HG03103 (cell line): ENCODE measurements around the gene PPP3CA.
"Not testable (repeated sequence)": the region's sequence is repeated elsewhere in the genome, so short reads cannot be mapped to it uniquely, and the experiment has no call there.

Experiments used
- ATAC-seq: cut with Tn5 transposase; IDR thresholded peaks from one replicate; pipeline ENCODE4 v1.9.1; 2021; ENCODE audit warnings: low read depth; ENCODE audit not compliant: unreplicated experiment

Gene PPP3CA

GRCh38 chr4:101155368-101155767 is 192.0 kb downstream of the PPP3CA start:
- ATAC-seq = no peak

- no peak for ATAC-seq
These were observed 193.7 kb downstream of the PPP3CA start for GRCh38 chr4:101153653-101154052.

- no peak for ATAC-seq
These were observed 194.8 kb downstream of the PPP3CA start for GRCh38 chr4:101152521-101152920.

GRCh38 chr4:101148551-101148950 is 198.8 kb downstream of the PPP3CA start:
- no peak for ATAC-seq

GRCh38 chr4:101147283-101147682 is 200.0 kb downstream of the PPP3CA start:
- no peak for ATAC-seq

- ATAC-seq = no peak
These were observed 202.3 kb downstream of the PPP3CA start for GRCh38 chr4:101145021-101145420.

- ATAC-seq = no peak
These were observed 205.1 kb downstream of the PPP3CA start for GRCh38 chr4:101142259-101142658.

- no peak for ATAC-seq
These were observed 205.5 kb downstream of the PPP3CA start for GRCh38 chr4:101141855-101142254.

- no peak for ATAC-seq
These were observed 206.1 kb downstream of the PPP3CA start for GRCh38 chr4:101141230-101141629.

- ATAC-seq = no peak
These were observed 207.1 kb downstream of the PPP3CA start for GRCh38 chr4:101140228-101140627.

GRCh38 chr4:101136373-101137370 is 210.7 kb downstream of the PPP3CA start:
- ATAC-seq = no peak

GRCh38 chr4:101135371-101136010 is 211.8 kb downstream of the PPP3CA start:
- ATAC-seq = no peak

- not testable (repeated sequence) for ATAC-seq
These were observed 216.3 kb downstream of the PPP3CA start for GRCh38 chr4:101131058-101131457.

- ATAC-seq = not testable (repeated sequence)
These were observed 218.4 kb downstream of the PPP3CA start for GRCh38 chr4:101128898-101129297.

GRCh38 chr4:101128473-101128872 is 218.9 kb downstream of the PPP3CA start:
- ATAC-seq = no peak

GRCh38 chr4:101127176-101127790 is 220.0 kb downstream of the PPP3CA start:
- no peak for ATAC-seq

GRCh38 chr4:101126059-101126458 is 221.3 kb downstream of the PPP3CA start:
- ATAC-seq = no peak

GRCh38 chr4:101125045-101125942 is 222.0 kb downstream of the PPP3CA start:
- ATAC-seq = no peak

- ATAC-seq = no peak
These were observed 224.1 kb downstream of the PPP3CA start for GRCh38 chr4:101123231-101123630.

GRCh38 chr4:101122019-101122418 is 225.3 kb downstream of the PPP3CA start:
- no peak for ATAC-seq
